ENCODE results near the gene ELK4. TPM values are rescaled to one million over a fixed set of nuclear protein-coding genes. Genes with fewer than 3 reads are reported as not detected.

Gene ELK4
- total RNA-seq, 1 donor from 2014 or later: 29.9 TPM

- ATAC-seq: no peak
- DNase-seq (ENCODE audit: low spot score): no peak
Measured at GRCh38 chr1:205582471-205583291, 49.1 kb downstream of the ELK4 start.

- no peak for DNase-seq (ENCODE audit: low spot score)
Measured at GRCh38 chr1:205582046-205582445, 49.8 kb downstream of the ELK4 start.

GRCh38 chr1:205581321-205581980 is 50.4 kb downstream of the ELK4 start:
- no peak for ATAC-seq
- DNase-seq (ENCODE audit: low spot score): no peak

More at GRCh38 chr1:205582046-205582445, 49.8 kb downstream of the ELK4 start:
- no peak for ATAC-seq

- ATAC-seq (no peak), DNase-seq (ENCODE audit: low spot score) (no peak)
Measured at GRCh38 chr1:205580923-205581180, 51.0 kb downstream of the ELK4 start.

GRCh38 chr1:205580140-205580922 is 51.5 kb downstream of the ELK4 start:
- no peak for DNase-seq (ENCODE audit: low spot score)

GRCh38 chr1:205579711-205580110 is 52.1 kb downstream of the ELK4 start:
- no peak for ATAC-seq
- no peak for DNase-seq (ENCODE audit: low spot score)

More at GRCh38 chr1:205580140-205580922, 51.5 kb downstream of the ELK4 start:
- no peak for ATAC-seq

- DNase-seq (ENCODE audit: low spot score): peak; percentile 21
- ATAC-seq: no peak
Measured at GRCh38 chr1:205578780-205579571, 52.8 kb downstream of the ELK4 start.

GRCh38 chr1:205577874-205578658 is 53.7 kb downstream of the ELK4 start:
- DNase-seq (ENCODE audit: low spot score) (peak; percentile 29), ATAC-seq (no peak)

GRCh38 chr1:205576805-205577761 is 54.7 kb downstream of the ELK4 start:
- DNase-seq (ENCODE audit: low spot score): no peak

GRCh38 chr1:205576011-205576410 is 55.8 kb downstream of the ELK4 start:
- no peak for ATAC-seq
- DNase-seq (ENCODE audit: low spot score): peak; percentile 22

More at GRCh38 chr1:205576805-205577761, 54.7 kb downstream of the ELK4 start:
- ATAC-seq: no peak

- ATAC-seq (no peak), DNase-seq (ENCODE audit: low spot score) (no peak)
Measured at GRCh38 chr1:205575294-205575885, 56.4 kb downstream of the ELK4 start.

- no peak for ATAC-seq
Measured at GRCh38 chr1:205572421-205572820, 59.4 kb downstream of the ELK4 start.

GRCh38 chr1:205571747-205572146 is 60.1 kb downstream of the ELK4 start:
- no peak for ATAC-seq
- peak; percentile 30 for DNase-seq (ENCODE audit: low spot score)

More at GRCh38 chr1:205572421-205572820, 59.4 kb downstream of the ELK4 start:
- peak; percentile 16 for DNase-seq (ENCODE audit: low spot score)

- DNase-seq (ENCODE audit: low spot score) (peak; percentile 4), ATAC-seq (no peak)
Measured at GRCh38 chr1:205570796-205571537, 60.8 kb downstream of the ELK4 start.

GRCh38 chr1:205570173-205570501 is 61.7 kb downstream of the ELK4 start:
- DNase-seq (ENCODE audit: low spot score) (peak; percentile 27), ATAC-seq (no peak)

- ATAC-seq (no peak), DNase-seq (ENCODE audit: low spot score) (peak; percentile 35)
Measured at GRCh38 chr1:205569411-205570172, 62.2 kb downstream of the ELK4 start.

Data from left lobe of liver (tissue), 2 donors.